Measurements from ENCODE around the gene SLC6A12.

DNA sequence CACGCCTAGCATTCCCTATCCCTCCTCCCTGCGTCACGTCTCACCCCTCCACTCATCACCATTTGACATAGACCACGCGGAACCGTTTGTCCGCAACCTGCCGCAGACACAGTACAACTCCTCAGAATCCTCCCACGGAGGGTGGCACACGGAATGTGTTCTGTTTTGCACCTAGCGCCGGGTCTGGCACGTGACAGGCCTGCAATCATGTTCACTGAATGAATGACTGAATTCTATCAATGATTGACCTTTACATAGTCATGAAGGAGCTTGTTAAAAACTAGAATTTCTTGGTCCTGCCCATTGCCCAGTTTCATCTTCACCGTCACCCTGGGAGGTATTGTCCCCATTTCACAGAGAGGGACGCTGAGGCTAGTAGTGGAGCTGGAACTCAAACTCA is 4.7 kb downstream of the SLC6A12 start:
- TF ChIP-seq, protein P1, sequence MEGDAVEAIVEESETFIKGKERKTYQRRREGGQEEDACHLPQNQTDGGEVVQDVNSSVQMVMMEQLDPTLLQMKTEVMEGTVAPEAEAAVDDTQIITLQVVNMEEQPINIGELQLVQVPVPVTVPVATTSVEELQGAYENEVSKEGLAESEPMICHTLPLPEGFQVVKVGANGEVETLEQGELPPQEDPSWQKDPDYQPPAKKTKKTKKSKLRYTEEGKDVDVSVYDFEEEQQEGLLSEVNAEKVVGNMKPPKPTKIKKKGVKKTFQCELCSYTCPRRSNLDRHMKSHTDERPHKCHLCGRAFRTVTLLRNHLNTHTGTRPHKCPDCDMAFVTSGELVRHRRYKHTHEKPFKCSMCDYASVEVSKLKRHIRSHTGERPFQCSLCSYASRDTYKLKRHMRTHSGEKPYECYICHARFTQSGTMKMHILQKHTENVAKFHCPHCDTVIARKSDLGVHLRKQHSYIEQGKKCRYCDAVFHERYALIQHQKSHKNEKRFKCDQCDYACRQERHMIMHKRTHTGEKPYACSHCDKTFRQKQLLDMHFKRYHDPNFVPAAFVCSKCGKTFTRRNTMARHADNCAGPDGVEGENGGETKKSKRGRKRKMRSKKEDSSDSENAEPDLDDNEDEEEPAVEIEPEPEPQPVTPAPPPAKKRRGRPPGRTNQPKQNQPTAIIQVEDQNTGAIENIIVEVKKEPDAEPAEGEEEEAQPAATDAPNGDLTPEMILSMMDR (IDR thresholded peaks at IDR 0.05) = no peak
- TF ChIP-seq POLR2A (IDR thresholded peaks at IDR 0.05) = no peak

All from Peyer's patch (tissue), 4 donors.